ENCODE measurements around the gene SLC9A9. TPM values are rescaled to one million over a fixed set of nuclear protein-coding genes. Genes with fewer than 3 reads are reported as not detected.

Gene SLC9A9
- total and polyA plus RNA-seq, 10 donors = 10.8 to 58.2 (median 44.7) TPM

GRCh38 chr3:143843587-143843986, 4.7 kb downstream of the SLC9A9 start:
- Histone ChIP-seq H3K9me3 (no peaks in the 10 kb centered on the region), H3K4me1 (peaks cover 16 to 79% (median 38%) of the 10 kb centered on the region in 6 donors), H3K4me3 (no peak overlapping the region), H3K27ac (no peak overlapping the region), H3K27me3 (replicated peaks in 1 of 7) (no peaks in the 10 kb centered on the region), H3K36me3 (no peaks in the 10 kb centered on the region)
- TF ChIP-seq POLR2AphosphoS5 (IDR thresholded peaks at IDR 0.05) (no peak), CTCF (IDR thresholded peaks at IDR 0.05 in 8 of 11, conservative IDR thresholded peaks at IDR 0.05 in 3 of 11) (no peak), POLR2A (IDR thresholded peaks at IDR 0.05) (no peak)
- 94 to 99% (median 96%) methylated on average over 2 of the region's 2 CpGs for WGBS, 5 donors
- intact Hi-C loops (cut with DNase I; ENCODE audit: low total_unique reads) = no loop called here
- no peak for DNase-seq

GRCh38 chr3:143840636-143841035, 7.6 kb downstream of the SLC9A9 start:
- Histone ChIP-seq H3K4me1 (peaks cover 5 to 60% (median 19%) of the 10 kb centered on the region in 6 donors), H3K27ac (no peak overlapping the region), H3K36me3 (no peaks in the 10 kb centered on the region), H3K27me3 (replicated peaks in 1 of 7) (no peaks in the 10 kb centered on the region), H3K4me3 (no peak overlapping the region), H3K9me3 (no peaks in the 10 kb centered on the region)
- WGBS, 5 donors = 71 to 88% (median 85%) methylated on average over 4 of the region's 4 CpGs
- TF ChIP-seq POLR2AphosphoS5 (IDR thresholded peaks at IDR 0.05) = no peak
- no peak for TF ChIP-seq POLR2A (IDR thresholded peaks at IDR 0.05)
- TF ChIP-seq CTCF (IDR thresholded peaks at IDR 0.05 in 8 of 11, conservative IDR thresholded peaks at IDR 0.05 in 3 of 11) = no peak
- DNase-seq = no peak
- intact Hi-C loops (cut with DNase I; ENCODE audit: low total_unique reads) = no loop called here

- no peak overlapping the region for H3K27ac ChIP-seq
- DNase-seq = no peak
- 75 to 85% (median 79%) methylated on average over 2 of the region's 2 CpGs for WGBS, 5 donors
- H3K4me3 ChIP-seq = no peak overlapping the region
- intact Hi-C loops (cut with DNase I; ENCODE audit: low total_unique reads) = no loop called here
- no peaks in the 10 kb centered on the region for H3K9me3 ChIP-seq
- TF ChIP-seq POLR2AphosphoS5 (IDR thresholded peaks at IDR 0.05) = no peak
- TF ChIP-seq POLR2A (IDR thresholded peaks at IDR 0.05) = no peak
- no peak for TF ChIP-seq CTCF (IDR thresholded peaks at IDR 0.05 in 8 of 11, conservative IDR thresholded peaks at IDR 0.05 in 3 of 11)
- no peaks in the 10 kb centered on the region for H3K36me3 ChIP-seq
- H3K27me3 ChIP-seq (replicated peaks in 1 of 7) = no peaks in the 10 kb centered on the region
- peaks cover 0 to 56% (median 13%) of the 10 kb centered on the region in 6 donors for H3K4me1 ChIP-seq
Observed at GRCh38 chr3:143839980-143840379, 8.3 kb downstream of the SLC9A9 start.

GRCh38 chr3:143837076-143837475, 11.2 kb downstream of the SLC9A9 start:
- no peak overlapping the region for H3K4me3 ChIP-seq
- 90 to 96% (median 95%) methylated on average over 1 of the region's 1 CpG for WGBS, 5 donors
- H3K27me3 ChIP-seq (replicated peaks in 1 of 7) = no peaks in the 10 kb centered on the region
- H3K36me3 ChIP-seq = no peaks in the 10 kb centered on the region
- no peak for DNase-seq
- no peaks in the 10 kb centered on the region for H3K9me3 ChIP-seq
- no peak overlapping the region for H3K27ac ChIP-seq
- intact Hi-C loops (cut with DNase I; ENCODE audit: low total_unique reads) = no loop called here
- TF ChIP-seq CTCF (IDR thresholded peaks at IDR 0.05 in 8 of 11, conservative IDR thresholded peaks at IDR 0.05 in 3 of 11) (no peak), POLR2A (IDR thresholded peaks at IDR 0.05) (no peak), POLR2AphosphoS5 (IDR thresholded peaks at IDR 0.05) (no peak)
- H3K4me1 ChIP-seq = peaks cover 6 to 43% (median 12%) of the 10 kb centered on the region in 6 donors
